Measurements from ENCODE around the gene VPS8.

The VPS8 gene

GRCh38 chr3:184811999-184812661 lies at the start of gene VPS8:
Gene VPS8 (plus strand): TSS chr3:184812166. CDS start chr3:184824633, 12,467 bp downstream.
- DNase-seq (ENCODE audit: low spot score), result peak; percentile 97

DNA sequence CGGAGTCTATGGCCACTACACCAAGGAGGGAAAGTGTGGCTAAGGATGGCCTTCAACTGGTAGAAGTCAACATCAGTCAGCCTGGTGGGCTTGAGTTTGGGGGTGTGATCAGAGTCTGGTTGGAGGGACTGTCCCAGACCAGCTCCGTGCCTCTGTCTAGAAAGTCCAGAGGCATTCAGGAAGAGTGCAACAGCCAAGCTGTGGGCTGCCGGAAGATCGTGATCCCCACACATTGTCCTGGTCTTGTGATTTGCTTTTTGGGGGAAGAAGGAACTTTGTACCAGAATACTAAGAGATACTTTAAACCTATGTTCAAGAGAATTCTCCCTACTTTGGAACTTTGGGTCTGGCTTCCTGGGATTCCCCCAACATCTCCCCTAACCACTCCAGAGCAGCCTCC lies 47.8 kb upstream of the VPS8 start:
- no peak for DNase-seq (ENCODE audit: low spot score)

DNA sequence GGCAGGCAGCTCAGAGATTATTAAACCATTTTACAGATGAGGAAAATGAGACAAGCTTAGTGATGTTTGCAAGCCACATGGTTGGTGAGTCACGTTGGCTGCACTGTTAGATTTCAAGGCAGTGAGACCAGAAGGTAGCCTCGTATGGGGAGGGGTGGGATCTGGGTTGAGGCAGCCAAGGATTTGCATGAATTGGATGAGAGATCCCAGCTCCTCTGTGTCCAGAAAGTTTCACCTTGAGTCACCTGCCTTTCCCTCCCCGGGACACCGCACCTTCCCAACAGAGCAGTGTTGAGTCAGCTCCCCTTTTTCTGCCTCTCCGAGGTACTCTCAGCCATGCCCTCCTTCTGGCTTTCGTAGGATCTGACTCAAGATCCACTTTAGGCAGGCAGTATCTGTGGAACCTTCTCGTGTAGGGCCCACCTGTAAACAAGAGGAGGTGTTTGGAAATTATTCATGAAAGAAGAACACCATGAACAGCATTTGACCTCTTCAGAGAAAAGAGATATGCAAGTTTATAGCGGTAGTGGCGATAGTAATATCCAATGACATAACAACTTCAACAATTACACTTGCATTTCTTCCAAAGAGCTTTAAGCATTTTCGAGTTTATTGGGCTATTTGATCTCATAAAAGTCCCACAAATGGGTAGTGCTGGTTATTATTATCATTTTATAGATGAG lies 46.8 kb upstream of the VPS8 start:
- no peak for DNase-seq (ENCODE audit: low spot score)

GRCh38 chr3:184765730-184766074 lies 46.3 kb upstream of the VPS8 start:
- no peak for DNase-seq (ENCODE audit: low spot score)

DNA sequence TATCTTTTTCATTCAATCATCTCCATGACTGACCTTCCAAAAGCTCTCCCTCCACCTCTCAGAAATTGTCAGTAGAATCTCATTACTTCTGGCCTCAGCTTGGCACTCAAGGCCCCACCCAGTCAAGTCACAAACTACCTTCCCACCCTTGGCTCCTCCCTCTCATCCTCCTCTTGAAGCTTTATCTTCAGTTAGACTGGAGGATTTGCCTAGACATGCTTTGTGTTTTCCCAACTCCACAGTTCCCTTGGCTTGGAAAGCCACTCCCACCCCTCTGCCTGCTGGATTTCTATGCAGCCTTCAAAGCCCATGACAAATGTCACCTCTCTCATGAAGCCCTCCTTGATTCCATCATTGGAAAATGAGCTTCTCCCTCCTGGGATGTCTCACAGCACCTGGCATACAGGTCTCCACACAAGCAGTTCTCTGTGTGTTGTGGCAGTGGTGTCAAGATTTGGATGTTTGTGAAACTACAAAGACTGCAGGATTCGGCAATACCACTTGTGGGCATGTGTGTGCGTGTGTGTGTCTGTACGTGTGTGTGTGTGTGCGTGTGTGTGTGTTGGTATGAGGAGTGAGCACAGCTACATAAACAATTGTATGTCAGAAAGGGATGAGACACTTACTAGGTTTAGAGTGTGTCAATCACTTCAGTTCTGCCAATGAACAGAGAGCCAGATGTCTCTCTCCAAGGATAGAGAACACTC lies 45.3 kb upstream of the VPS8 start:
- no peak for DNase-seq (ENCODE audit: low spot score)

GRCh38 chr3:184767377-184767776 lies 44.6 kb upstream of the VPS8 start:
- no peak for DNase-seq (ENCODE audit: low spot score)

DNA sequence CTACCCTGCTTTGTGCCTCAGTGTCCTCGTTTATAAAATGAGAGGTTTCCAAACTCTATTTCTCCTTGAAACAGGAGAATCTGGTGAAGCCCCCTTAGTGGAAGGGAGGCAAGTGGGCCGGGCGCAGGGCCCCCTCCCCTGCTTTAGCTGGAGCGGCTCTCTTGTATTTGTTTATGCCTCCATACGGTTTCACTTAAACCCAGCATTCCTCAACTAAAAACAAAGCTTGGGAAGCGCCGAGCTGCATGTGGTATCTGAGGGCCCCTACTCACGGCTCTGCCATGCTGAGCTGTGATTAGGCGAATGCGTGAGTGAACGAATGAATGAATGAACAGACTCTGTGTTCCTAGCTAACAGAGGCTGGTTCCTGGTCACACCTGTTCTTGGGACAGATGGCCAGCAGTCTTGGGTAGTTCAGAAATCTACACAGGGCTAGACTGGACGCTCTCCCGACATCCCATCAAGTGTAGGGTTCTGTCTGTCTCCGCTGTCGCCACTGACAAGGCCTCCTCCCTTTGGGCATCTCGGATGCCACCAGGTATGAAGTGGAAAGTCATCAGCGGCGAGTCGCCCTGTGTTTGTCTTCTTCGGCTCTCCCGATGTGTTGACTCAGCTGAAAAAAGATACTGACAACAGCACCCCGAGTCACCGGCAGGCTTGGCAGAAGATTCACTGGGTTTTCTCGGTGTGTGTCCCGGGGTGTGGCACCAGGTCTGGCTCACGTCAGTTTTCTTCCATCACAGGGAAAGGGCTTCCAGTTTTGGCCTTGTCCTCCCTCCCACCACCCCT lies 42.4 kb upstream of the VPS8 start:
- no peak for DNase-seq (ENCODE audit: low spot score)

DNA sequence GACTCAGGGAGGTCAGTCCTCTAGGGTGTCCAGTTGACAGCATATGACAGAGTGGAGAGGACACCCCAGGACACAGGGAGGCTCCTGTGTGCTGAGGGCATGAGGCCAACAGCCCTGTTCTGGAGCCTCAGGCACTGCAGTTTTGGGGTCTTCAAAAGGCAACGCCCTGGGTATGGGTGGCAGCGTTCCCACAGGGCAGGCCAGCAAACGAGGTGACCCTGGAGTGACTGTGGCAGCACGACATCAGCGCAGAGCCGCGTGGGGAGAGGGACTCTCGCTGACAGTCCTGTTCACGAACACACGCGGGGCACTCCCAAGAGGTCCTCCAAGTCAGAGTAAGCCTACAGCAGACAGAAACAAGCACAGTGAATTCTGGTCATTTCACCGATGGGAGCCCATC lies 41.4 kb upstream of the VPS8 start:
- no peak for DNase-seq (ENCODE audit: low spot score)

DNA sequence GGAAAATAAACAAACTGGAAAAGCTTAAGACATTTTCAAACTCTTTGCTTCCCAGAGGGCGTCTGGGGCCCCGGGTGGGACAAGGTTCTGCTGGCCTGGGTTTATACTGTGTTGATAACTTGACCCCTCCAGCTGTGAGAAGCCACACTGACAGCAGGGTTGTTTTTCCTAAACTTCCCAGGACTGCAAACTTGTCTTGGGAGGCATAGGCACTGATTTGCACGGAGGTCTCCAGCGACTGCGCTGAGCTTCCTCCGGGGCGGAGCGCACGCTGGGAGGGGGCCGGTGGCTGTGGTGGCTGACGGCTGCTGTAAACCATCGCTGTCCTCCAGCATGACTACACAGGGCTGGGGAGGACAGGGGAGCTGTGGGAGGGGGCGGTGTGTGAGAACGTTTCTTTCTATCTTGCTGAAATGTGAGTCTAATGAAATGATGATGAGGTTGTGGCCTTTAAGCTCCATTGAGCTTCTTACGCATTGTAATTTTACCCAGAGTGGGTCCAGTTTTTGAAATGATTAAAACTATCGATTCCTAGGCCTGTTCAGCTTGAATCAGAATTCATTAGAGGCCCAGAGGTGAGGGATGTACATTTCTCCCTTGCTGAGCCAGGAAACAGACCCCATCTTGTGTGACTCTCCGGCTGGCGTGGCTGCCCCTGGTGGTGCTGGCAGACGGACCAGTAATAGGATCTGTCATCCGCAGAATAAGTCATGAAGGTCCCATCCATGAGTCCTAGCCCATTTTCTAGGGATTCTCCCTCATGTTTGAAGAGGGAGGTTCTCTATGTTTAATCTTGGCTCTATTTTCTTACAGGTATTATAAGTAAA lies 40.5 kb upstream of the VPS8 start:
- no peak for DNase-seq (ENCODE audit: low spot score)

- no peak for DNase-seq (ENCODE audit: low spot score)
These were observed 39.2 kb upstream of the VPS8 start for GRCh38 chr3:184772667-184773272.

GRCh38 chr3:184773283-184774186 lies 38.4 kb upstream of the VPS8 start:
- no peak for DNase-seq (ENCODE audit: low spot score)

DNA sequence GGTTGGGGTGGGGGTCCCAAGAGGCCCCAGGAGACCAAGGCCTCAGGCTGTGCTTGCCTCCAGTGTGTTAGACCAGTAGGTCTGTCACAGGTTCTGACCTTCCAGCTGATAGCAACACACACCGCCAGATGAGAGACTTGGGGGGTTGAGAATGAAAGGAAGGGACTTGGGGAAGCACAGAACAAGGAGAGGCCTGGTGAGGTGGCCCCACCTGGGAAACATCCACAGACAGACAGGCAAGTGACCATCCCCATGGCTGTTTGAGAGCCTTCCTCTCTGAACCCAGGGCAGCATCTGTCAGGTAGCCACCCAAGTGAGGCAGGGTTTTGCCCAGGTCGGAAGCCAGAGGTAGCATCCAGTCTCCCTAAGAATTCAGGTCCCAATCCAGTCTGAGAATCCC lies 35.0 kb upstream of the VPS8 start:
- no peak for DNase-seq (ENCODE audit: low spot score)

GRCh38 chr3:184777566-184778356 lies 34.2 kb upstream of the VPS8 start:
- DNase-seq (ENCODE audit: low spot score), result peak; percentile 56

DNA sequence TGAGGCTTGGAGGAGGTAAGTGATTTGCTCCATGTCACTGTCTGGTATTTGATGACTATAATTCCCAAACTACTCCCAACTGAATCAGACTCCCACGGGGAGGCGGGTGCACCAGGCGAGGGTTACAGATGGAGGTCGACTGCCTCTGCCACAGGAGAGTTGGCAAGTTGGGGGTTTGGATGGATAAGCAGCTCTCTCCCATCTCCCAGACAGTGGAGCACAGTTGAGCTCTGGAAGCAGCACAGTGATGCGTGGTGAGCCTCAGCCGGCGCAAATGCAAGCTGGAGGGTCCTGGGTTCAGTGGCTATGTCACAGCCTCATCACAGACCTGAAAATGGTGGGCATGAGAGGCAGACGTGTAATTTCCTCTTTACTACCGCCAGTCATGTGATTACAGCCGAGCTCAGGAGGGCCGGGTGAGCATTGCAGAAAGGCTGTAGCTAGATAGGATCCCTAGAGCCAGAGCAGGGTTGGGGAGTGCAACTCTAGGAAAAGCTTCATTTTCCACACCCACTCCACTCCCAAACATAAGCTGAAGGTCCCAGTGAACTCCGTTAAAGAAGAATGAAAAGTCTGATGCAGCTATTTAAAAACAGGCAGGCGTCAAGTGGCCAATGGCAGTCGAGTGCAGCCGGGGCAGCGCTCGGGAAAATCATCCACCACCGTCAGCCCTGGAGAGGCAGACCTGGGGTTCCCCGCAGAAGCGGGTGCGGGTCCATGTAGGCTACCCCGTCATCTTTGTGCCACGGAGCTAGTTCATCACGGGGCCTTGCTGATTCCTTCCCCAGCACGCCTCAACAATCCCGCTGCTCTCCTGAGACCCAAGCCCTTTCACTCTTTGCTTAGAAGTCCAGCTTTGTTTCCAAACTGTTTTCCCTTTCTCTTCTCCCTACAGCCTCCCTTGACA lies 33.3 kb upstream of the VPS8 start:
- DNase-seq (ENCODE audit: low spot score), result no peak

DNA sequence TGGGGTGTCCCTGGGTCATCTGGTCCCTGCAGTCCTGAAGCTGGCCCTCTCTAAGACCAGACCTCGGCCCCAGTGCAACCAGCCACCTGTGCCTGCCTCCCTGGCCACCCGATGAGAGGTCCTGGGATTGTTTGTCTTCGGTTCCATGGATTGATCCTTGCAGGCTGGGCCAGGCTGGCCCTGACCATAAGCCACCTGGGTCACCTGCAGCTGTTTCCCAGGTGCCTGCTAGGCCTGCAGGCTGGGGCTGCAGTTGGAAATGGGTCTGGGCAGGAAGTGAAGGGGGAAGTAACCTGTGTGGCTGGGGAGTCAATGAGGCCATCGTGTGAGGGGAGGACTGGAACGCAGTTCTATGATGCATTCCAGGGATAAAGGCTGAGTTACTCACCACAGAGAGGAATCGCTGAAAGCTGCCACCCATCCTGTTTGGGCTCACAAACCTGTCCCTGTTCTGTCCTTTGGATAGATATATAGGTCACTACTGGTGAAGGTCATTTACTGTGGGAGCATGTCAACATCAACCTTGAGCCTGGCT lies 30.9 kb upstream of the VPS8 start:
- DNase-seq (ENCODE audit: low spot score), result no peak

- no peak for DNase-seq (ENCODE audit: low spot score)
These were observed 30.2 kb upstream of the VPS8 start for GRCh38 chr3:184781801-184782200.

DNA sequence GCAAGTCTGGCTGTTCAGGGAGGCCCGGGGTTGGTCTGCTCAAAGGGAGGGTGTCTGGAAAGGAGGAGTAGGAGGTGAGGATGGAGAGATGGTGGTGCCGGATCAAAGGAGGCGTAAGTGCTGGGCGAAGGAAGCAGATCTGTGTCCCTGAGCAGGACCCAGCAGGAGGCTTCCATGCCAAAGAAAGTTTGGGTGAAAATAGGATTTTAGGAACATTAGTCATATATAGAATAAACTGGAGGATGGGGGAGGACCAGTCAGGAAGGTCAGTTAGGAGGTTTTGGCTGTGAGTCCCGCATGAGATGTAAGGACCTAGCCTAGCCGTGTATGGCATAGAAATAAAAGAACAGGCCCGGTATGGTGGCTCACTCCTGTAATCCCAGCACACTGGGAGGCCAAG lies 28.6 kb upstream of the VPS8 start:
- no peak for DNase-seq (ENCODE audit: low spot score)

Data from hematopoietic multipotent progenitor cell treated with erythropoietin and hydrocortisone succinate and interleukin-3 and kit ligand, for 17 days (in vitro differentiated cells).